NCI-H774 (cell line): ENCODE data around the gene ST7.
A peak's percentile ranks its signal among the peaks of the same experiment; 100 is the strongest.
"Not testable (repeated sequence)": the region's sequence is repeated elsewhere in the genome, so short reads cannot be mapped to it uniquely, and the experiment has no call there.

ENCODE experiments used
- DNase-seq: peaks from one replicate; lab custom pipeline; 2025; lab: John Stamatoyannopoulos, UW

The ST7 gene

DNA sequence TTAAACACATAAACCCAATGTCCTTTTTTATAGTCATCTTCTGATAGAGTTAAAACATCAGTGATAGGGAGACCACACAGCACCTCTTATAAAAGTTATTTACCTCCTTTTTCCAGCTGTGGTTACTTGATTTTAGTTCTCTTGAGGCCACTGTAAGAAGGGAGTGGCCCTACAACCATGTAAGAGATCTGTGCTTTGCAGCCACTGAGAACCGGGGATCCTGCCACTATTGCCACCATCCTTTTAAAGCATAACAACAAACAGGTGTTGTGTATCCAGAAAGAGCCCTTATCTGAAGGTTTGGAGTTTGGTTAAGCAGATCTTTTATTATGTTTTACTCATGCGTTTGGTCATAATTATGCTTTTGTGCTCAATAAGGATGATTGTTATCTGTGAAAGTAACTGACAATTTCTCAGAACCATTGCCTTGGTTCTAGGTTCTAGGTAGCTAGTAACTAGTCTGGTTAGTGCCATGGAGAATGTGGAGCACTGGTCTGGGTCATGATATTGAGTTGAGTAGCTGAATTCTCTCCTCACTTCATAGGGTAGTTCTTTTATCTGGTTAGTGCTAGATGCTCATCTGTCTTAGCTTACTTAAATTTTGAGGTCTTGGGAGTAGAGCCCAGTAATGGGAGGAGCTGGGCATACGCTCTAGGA is 56.5 kb downstream of the ST7 start:
- no peak for DNase-seq

DNA sequence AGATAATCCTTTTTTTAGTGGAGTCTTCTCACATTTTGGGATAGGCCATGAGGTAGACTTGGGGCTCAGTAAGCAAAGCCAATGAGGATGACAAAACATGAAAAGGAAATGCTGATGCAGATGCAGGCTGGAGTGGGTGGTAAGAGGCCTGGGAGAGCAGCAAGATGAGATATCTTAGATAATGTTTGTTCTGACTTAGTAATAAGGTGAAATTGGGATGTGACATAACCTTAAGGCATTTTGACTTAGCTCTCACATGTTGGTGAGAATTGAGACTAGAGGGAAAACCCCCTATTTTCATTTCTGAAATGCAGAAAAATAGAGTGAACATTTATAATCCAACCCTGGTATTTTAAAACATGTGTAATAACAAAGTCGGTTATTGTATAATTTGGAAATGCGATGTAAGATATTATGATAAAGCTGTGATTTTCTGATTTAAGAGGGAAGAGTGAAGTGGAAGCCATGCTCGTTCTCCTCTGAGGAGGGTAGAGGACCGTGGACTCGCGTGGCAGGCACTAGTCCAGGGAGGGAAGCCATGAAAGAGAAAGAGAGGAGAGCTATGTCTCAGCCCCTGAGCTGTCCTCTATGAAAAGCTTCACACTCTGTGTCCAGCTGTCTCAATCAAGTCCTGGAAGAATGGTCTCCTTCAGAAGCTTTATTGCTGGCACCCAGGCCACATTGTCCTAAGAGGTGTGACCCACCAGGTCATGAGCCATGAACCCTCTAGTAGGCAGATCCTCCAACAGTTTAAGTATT is 57.3 kb downstream of the ST7 start:
- no peak for DNase-seq

DNA sequence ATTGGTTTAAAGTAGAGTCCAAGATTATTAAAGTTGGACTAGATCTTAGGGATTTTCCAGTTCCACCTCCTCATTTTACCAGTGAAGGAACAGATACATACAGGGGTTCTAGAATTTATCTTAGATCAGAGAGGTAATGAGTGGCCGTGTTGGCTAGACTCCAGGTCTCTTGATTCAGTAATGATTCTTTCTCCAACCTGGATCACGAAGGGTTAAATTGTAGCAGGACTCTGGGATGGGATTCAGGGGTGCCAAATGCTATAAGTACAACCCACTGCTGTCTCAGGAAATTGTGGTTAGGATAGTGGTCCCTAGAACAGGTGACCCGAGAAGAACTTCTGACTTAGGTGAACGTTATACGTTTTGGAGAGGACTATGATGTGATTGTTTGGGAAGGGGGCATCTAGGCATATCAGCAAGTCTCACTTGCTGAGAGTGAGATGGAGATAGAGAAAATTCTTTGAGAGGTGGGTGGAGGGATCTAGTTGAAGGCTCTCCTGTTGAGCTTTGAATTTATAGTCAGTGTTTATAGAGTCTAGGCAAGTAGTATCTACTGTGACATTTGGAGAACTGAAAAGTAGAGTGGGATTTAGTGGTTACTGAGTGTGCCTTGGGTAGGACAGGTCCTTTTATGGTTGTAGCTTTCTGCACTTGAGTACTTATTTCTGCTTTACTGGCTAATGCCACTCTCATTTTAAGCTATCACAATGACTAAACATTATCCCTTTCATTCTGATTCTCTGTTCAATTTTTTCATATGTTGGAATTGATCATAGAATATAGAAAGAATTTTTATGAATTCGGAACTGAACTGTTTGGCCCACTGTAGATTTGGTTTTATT is 58.3 kb downstream of the ST7 start:
- no peak for DNase-seq

DNA sequence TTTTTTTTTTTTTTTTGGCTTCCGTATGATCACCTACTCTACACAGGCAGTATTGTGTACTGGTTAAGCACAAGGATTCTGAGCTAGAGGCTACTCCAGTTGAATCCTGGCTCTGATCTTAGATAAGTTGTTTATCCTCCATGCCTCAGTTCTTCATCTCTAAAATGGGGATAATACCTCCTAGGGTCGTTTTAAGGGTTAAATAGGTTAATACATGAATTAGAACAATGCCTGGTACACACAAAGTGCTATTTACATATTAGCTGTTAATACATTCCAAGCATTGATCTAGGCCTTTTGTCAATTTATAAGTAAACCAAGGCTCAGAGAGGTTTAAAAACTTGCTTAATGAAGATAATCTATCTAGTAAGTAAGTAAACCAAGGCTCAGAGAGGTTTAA is 59.0 kb downstream of the ST7 start:
- DNase-seq: no peak

DNA sequence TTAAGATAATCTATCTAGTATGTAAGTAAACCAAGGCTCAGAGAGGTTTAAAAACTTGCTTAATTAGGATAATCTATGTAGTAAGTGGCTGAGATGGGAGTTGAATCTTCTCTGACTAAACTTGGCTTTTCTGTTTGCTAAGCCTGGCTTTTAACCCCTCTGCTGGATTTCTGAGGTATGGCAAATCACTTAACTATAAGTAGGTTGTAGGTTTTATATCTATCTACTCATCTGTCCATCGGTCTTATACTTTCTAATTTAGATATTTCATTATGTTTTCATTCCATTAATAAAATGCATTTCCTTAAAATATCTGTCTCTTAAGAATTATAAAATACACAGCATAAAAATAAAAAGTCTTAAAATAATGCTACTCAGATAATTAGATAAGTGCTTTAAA is 59.4 kb downstream of the ST7 start:
- DNase-seq: no peak

DNA sequence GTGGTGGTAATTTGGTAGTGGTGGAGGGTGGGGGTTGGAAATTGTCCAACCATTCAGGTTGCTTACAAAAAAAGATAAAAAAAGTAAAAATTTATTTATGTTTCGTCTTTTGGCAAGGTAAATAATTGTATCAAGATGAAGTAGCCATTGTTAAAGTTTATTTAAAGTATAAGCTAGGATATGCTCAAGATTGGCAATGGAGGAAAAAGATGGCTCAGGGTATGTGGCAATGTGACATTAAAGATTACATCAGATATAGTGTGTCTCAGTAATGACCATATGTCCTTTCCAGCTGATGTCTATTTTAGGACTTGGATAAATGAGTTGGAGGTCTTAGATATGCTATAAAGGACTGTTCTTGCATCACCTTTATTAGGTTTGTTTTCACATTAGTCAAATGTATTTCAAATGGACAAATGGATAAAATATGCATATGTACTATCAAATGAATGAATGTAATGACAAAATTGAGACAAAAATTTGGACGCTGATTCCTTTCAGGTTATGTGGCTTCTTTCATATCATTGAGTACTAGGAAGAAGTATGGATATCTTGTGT is 60.9 kb downstream of the ST7 start:
- no peak for DNase-seq

DNA sequence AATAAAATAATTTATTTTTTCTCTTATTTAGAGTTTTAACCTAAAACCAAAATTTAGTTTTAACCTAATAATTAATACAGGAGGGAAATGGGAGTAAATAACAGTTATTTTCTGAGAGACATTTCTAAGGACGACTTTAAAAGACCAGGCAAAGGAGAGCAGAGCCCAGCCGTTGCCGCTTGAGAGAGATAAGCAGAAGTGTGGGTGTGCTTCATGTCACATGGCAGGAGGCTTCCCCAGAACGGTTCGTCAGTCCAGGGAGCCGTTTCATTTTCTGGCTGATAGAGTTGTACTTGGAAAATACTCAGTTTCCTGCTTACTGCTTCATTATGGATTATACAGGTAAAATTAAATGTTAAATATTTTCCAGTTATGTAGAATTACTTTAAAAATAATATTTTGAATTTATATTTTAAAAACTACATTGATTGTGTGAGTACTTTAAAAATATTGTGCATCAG is 61.4 kb downstream of the ST7 start:
- no peak for DNase-seq

DNA sequence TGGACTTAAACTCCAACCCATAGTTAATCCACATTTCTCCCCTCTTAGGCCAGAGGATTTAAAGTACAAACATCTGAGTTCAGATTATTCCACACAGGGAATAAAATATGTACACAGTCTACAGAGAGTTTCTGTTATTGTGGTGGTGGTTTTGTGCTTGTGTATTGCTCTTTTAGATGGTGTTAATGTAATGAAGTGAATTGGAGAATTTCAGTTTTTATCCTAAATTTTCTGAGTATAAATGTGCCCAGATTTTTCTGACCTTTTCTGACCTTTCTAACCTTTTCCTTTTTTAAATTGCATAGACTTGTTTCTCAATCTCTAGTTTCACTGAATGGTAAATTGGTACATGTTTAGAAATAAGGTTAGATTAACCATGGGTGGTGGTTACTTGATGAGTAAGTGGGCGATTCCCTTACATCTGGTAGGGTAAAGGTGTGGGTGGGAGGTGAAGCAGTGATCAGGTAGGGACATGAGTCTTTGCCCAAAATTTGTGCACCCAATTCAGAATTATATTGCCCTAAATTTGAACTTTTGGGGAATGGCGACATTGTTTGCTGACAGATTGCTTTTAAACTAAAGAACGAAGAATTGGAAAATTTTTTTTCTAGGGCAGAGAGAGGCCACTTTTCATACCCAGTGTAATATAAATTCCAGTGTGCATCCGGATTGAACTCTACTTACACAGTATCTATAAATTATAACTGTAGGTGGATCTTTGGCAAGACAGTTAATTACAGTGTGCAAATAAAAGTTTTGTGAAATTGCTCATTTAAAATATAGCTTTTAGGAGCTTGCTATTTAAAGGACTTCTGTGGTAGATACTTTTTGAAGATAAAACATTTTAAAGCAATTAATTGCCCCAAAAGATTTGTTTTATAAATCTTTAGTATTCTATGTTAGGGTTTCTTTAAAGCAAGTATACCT is 62.2 kb downstream of the ST7 start:
- no peak for DNase-seq

DNA sequence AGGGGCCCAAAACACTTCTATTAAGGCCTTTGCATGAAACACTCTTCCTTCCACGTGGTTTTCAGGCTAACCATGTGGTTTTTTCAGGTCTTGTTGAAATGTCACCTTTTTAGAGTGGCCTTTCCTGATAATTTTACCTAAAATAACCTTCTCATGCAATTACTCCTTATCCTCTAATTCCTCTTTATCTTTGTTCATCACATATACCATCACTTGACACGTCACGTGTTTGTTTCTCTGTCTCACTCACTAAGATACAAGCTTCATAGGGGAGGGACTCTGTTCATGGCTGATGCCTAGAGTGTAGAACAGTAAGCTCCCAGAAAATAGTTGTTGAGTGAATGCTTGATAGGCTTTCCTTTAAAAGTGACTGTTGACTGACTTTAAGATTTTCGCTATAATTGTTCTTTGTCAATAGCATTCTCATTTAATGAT is 63.7 kb downstream of the ST7 start:
- no peak for DNase-seq

DNA sequence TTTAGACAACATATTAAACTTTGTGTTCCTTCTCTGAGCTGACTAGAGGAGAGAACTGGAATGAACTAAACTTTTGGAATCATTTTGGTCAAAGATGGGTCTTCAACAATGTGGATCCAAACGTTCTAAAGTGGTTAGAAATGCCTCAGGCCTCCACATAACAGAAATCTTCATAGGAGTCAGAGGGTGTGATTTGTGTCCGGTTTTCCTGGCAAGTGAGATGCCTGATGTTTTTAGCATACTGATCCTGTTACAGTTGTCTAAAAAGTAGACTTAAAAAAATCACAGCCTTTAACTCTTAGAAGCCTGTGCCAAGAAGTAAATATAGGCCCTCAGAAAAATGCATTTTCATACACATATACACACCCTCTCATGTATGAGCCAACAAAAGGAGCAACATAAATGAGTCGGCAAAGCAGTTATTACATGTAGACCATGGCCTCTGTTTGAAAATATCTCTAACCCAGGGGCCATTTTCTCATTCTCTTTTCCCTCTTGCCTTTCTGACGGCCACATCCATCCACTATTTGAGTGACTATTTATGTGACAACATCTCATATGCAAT is 64.5 kb downstream of the ST7 start:
- no peak for DNase-seq

DNA sequence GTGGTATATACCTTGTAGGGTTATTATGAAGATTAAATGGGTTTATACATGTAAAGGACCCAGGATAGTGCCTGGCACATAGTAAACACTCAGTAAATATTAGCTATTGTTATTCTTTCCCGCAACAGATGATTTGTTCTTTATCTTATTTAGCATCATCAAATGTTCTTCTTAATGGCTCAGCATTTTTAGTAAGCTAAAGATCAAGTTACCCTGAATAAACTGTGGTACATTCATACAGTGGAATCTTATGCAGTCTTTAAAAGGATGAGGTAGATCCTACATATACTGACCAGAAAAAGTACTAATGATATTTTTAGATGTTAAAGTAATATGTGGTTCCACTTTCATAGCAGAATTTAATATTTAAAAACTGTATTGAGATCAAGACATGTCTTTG is 65.4 kb downstream of the ST7 start:
- no peak for DNase-seq

DNA sequence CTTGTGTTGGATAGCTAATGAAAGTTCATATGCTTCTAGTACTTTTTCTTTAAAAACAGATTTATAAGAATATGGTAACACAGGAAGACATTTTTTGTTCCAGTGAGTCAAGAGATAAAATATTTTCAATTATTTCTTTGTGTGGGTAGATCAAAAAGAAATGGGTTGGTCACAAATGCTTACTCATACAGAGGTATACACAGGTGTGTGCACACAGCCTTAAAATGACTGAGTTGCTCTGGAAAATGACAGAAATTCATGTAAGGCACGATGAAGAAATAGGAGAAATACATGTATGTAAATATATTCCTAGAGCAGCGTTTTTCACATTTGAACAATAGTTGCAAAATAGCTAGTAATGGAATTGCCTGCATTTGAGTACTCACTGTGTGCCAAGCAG is 66.0 kb downstream of the ST7 start:
- DNase-seq: no peak

DNA sequence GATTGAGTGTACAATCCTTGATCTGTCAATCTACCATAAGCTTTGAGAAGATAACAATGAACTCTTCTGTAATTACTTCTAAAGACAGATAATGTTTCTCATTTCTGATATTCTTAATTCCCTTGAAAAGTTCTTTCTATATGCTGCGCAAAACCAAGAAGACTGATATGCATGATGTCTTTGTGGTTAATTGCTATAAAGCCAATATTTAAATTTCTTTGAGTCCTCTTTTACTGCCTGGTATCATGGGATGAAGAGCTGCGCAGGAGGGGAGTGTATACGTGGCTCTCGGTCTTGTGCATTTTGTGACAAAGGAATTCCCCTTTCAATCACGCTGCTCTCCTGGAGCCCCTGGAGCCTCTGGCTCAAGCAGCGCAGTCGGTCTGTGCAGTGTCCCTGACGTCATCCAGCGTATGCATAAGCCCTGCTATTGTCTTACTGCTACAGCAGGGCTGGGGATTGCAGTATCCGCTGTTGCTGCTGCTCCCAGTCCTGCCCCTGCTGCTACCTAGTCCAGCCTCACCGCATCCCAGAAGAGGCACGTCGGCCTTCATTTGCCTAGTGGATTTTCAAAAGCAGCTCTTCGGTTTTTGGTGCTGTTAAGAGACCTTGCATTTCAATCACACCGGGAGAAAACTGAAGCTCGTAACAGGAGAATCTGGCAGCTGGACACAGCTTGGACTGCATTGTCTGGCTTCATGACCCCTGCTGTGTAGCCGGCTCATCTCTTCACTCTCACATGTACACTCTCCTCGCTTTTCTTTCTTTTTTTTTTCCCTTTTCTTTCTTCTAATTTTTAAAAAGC is 66.7 kb downstream of the ST7 start:
- DNase-seq: peak; percentile 83

DNA sequence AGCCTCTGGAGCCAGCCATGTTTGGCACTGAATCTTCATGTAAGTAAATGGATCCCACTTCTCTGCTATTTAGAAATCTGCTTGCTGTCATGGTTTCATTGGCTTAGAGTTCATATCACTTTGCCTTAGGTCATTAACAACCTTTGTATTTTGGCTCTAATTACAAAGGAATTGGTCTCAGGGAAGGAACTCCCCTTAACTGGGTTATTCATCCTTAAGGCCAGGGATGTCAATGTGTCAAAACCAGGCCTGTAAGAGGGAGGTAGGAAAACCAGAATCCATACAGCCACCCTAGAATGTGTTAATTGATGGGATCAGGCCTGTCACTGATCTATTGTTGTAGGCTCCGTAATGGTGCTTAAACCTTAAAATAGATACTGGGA is 67.3 kb downstream of the ST7 start:
- DNase-seq: no peak

DNA sequence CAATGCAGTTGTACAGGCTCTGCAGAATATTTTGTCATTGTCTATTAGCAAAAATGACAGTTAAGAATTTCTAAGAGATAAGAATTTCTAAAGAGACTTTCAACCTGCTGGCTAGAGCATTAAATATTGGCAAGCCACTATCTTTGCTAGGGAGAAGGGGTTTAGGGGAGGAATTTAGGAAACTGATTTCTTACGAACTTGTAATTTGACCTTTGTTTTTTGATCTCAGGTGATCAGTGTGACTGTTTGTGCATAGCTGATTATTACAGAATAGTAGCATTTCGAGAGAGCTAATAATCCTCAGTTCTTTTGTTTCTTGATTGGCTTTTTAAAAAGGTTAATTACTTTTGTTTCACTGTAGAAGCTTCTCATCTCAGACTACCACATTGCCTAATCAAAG is 68.1 kb downstream of the ST7 start:
- no peak for DNase-seq

DNA sequence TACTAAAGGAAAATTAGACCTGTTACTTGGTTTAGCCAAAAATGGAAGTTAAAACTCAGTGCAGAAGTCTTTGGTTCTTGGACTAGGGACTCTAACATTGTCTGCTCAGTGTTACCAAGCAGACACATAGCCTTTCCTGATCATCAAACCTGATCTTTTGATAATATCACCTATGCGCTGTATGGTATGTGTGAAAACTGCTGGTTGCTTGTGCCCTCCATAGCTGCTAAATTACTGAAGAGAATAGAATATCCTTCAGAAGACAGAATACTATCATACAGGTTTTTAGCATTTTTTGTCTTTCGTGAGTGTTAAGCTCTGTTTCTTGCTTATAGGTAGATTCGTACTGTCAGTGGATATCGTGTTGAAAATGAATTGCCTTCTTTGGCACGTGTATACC is 68.7 kb downstream of the ST7 start:
- no peak for DNase-seq

DNA sequence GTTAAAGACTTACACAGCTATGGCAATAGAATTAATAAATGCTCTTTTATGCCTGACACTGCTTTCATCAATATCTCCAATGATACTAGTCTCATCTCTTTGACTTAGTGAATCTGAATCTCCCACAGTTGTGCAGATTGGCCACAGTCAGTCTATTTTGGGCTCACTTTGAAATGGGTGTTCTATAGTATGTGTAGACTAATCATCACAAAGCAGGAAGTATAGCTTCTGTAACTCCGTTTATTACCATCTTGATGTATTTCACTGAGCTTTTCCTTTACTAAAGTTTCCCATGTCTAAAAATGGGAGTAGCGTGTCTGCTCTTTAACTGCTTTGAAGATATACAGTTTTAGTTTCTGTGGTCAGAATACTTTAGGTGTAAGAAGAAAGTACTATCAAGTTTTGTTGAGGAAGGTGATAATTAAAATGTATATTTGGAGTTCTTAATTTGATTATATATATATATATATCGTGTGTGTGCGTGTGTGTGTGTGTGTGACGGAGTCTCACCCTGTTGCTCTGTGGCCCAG is 70.1 kb downstream of the ST7 start:
- no peak for DNase-seq

DNA sequence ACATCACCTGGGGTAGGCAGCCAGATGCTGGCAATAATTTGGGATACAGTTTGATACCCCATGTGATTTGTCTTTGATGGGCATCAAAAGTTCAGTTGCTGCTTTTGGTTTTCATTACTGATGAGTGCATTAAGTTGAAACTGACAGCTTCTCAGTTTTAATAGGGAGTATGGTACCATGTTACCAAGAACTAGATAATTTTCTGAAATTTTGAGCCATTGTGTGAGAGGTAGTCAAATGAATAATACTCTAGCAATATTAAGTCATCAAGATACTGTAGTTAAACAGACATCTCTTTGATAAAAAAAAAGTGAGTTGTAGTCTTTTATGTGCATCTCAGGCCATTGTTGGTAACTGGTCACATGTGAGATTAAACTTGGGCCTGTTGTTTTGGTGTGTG is 71.5 kb downstream of the ST7 start:
- DNase-seq: no peak

DNA sequence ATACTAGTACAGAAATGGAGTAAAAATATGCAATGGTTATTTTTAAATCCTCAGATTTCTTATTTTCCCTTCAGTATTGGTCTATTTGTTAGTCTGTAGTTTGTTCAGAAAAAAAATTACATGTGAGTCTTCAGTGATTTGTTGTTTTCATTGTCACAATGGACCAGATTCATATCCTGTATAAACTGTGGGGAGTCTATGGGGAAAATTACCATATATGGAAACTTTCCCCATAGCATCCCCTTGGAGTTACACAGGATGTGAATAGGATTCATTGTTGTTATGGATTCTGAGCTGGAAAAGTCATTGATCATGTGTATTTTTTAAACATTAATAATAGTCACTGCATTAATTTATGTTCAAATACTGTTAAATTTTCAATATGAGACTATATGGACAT is 72.6 kb downstream of the ST7 start:
- no peak for DNase-seq

DNA sequence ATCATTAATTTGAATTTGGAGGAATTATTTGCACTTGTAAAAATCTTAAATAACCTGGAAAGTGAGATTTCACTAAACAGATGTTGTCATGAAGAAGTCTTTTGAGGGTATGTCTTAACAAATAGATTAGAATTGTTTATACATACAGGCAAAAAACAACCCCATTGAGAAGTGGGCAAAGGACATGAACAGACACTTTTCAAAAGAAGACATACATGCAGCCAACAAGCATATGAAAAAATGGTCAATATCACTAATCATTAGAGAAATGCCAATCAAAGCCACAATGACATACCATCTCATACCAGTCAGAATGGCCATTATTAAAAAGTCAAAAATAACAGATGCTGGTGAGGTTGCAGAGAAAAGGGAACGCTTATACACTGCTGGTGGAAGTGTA is 77.0 kb downstream of the ST7 start:
- DNase-seq: not testable (repeated sequence)
